Erythroblast (primary cell): Measurements from ENCODE around the gene CDYL.

Experiments used
- GATA1 ChIP-seq: IDR thresholded peaks from 2 replicates; pipeline ENCODE4 v1.6.1; 2011; ENCODE audit warnings: low read depth, mild to moderate bottlenecking, control low read depth, low read length, moderate library complexity
- POLR2A ChIP-seq: IDR thresholded peaks from 2 replicates; pipeline ENCODE4 v1.6.1; 2011; ENCODE audit warnings: mild to moderate bottlenecking, low read length

DNA sequence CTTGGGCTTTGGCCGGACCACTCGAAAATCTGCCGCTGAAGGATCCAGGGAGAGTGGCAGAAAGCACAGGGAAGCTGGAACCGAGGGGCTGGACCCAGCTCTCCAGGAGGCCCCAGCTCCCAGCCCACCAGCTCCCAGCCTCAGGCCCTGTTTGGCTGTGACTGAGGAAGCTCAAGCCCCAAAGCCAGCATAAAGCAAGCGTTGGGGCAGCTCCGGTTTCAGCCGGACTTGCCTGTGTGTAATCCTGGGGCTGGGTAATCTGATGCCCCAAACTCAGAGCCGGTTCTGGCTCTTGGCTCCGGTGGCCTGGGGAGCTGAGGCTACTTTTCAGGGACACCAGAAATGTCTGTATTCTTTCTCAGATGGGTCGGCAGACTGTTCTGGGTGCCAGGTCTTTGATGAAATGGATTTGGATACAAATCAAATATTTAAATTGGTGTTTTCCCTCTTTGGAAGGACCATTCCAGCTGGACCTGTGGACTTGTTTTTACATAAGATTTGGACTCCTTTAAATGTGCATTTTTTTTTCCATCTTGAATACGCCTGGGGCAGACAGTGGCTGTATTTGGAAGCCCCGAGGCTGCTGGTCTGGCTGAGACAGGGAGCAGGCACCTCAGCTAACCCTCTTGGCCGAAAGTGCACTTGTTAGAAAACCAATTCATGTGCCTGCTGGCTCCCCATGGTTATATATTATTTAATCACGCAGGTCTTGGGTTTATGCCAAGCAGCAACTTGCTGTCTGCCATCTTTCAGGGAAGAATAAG, 198.0 kb downstream of the CDYL start:
- TF ChIP-seq POLR2A = no peak
- no peak for TF ChIP-seq GATA1
